GM21825 (cell line): ENCODE results near the gene ENTREP1.

Source experiments
- ATAC-seq: cut with Tn5 transposase; IDR thresholded peaks from one replicate; pipeline ENCODE4 v1.9.1; 2021; ENCODE audit warnings: mild to moderate bottlenecking, moderate library complexity; ENCODE audit not compliant: unreplicated experiment

The ENTREP1 gene

GRCh38 chr9:69363191-69363590 lies 38.2 kb downstream of the ENTREP1 start:
- ATAC-seq, result no peak

- ATAC-seq, result no peak
These were observed 39.6 kb downstream of the ENTREP1 start for GRCh38 chr9:69364510-69365150.

GRCh38 chr9:69370430-69370829 lies 45.4 kb downstream of the ENTREP1 start:
- no peak for ATAC-seq

GRCh38 chr9:69371001-69371400 lies 46.0 kb downstream of the ENTREP1 start:
- no peak for ATAC-seq

- ATAC-seq, result no peak
These were observed 51.6 kb downstream of the ENTREP1 start for GRCh38 chr9:69376651-69377050.

- no peak for ATAC-seq
These were observed 52.3 kb downstream of the ENTREP1 start for GRCh38 chr9:69377291-69377690.

- no peak for ATAC-seq
These were observed 53.0 kb downstream of the ENTREP1 start for GRCh38 chr9:69377981-69378380.

GRCh38 chr9:69379270-69379982 lies 54.4 kb downstream of the ENTREP1 start:
- ATAC-seq, result no peak

- ATAC-seq, result no peak
These were observed 55.3 kb downstream of the ENTREP1 start for GRCh38 chr9:69380301-69380700.

- no peak for ATAC-seq
These were observed 55.8 kb downstream of the ENTREP1 start for GRCh38 chr9:69380811-69381210.

- no peak for ATAC-seq
These were observed 57.1 kb downstream of the ENTREP1 start for GRCh38 chr9:69382135-69382534.

- ATAC-seq, result no peak
These were observed 60.6 kb downstream of the ENTREP1 start for GRCh38 chr9:69385581-69386033.

GRCh38 chr9:69386651-69387050 lies 61.6 kb downstream of the ENTREP1 start:
- ATAC-seq, result no peak

- no peak for ATAC-seq
These were observed 63.6 kb downstream of the ENTREP1 start for GRCh38 chr9:69388596-69388995.

- no peak for ATAC-seq
These were observed 64.5 kb downstream of the ENTREP1 start for GRCh38 chr9:69389437-69389995.

GRCh38 chr9:69391487-69391886 lies 66.5 kb downstream of the ENTREP1 start:
- ATAC-seq, result no peak

GRCh38 chr9:69391946-69392345 lies 66.9 kb downstream of the ENTREP1 start:
- no peak for ATAC-seq

GRCh38 chr9:69392826-69393225 lies 67.8 kb downstream of the ENTREP1 start:
- no peak for ATAC-seq

GRCh38 chr9:69393425-69393824 lies 68.4 kb downstream of the ENTREP1 start:
- ATAC-seq, result no peak

GRCh38 chr9:69395718-69396117 lies 70.7 kb downstream of the ENTREP1 start:
- ATAC-seq, result no peak

- no peak for ATAC-seq
These were observed 71.7 kb downstream of the ENTREP1 start for GRCh38 chr9:69396759-69397158.
